Measurements from ENCODE around the gene ZC3H6.
"Not testable (repeated sequence)": the region's sequence is repeated elsewhere in the genome, so short reads cannot be mapped to it uniquely, and the experiment has no call there.

DNA sequence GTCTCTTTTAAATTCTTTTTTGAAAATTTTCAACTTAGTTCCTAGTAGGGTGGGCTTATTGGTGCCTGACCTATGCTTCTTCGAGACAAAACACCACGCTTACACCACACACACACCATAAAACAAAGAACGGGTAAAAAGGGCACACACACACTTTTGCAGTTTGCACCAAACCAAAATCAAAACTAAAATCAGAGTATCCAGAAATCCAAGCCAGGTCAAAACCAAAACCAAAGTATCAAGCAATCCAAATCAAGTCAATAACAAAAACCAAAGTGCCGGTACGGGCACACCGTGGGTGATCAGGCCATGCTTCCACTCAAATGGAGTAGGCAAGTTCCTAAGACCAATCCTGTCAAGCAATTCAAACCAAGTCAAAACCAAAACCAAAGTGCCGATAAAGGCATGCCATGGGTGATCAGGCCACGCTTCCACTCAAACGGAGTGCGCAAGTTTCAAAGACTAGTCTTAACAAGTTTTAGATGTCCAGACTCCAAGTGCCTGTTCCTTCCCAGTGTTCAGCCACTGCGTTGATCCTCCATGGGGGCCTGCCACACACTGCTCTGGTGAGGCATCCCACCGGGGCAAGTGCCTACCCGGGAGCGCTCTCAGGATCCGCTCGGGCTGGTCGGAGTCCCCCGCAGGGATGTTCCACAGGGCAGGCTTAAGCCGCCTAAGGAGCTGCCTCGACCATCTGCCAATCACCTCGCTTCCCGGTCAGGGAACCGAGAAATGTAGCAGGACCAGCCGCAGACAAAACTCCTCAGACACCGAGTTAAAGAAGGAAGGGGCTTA is 77.6 kb downstream of the ZC3H6 start:
- TF ChIP-seq, protein P1, sequence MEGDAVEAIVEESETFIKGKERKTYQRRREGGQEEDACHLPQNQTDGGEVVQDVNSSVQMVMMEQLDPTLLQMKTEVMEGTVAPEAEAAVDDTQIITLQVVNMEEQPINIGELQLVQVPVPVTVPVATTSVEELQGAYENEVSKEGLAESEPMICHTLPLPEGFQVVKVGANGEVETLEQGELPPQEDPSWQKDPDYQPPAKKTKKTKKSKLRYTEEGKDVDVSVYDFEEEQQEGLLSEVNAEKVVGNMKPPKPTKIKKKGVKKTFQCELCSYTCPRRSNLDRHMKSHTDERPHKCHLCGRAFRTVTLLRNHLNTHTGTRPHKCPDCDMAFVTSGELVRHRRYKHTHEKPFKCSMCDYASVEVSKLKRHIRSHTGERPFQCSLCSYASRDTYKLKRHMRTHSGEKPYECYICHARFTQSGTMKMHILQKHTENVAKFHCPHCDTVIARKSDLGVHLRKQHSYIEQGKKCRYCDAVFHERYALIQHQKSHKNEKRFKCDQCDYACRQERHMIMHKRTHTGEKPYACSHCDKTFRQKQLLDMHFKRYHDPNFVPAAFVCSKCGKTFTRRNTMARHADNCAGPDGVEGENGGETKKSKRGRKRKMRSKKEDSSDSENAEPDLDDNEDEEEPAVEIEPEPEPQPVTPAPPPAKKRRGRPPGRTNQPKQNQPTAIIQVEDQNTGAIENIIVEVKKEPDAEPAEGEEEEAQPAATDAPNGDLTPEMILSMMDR (IDR thresholded peaks at IDR 0.05) = not testable (repeated sequence)
- TF ChIP-seq E2F6 (IDR thresholded peaks at IDR 0.05; ENCODE audit: borderline replicate concordance, low read depth); JUN (IDR thresholded peaks at IDR 0.05); ESRRA (IDR thresholded peaks at IDR 0.05; ENCODE audit: borderline replicate concordance, low read length); EP300 (IDR thresholded peaks at IDR 0.05); POLR2A (IDR thresholded peaks at IDR 0.05; ENCODE audit: low read length): not testable (repeated sequence)

All from A549 (cell line).